Ectodermal cell (in vitro differentiated cells): ENCODE measurements around the gene DEFB127. TPM values are rescaled to one million over a fixed set of nuclear protein-coding genes. Genes with fewer than 3 reads are reported as not detected.
"Not testable (repeated sequence)": the region's sequence is repeated elsewhere in the genome, so short reads cannot be mapped to it uniquely, and the experiment has no call there.

Experiments used
- H3K27ac ChIP-seq: 2 replicates; pipeline ENCODE4 v1.7.0; 2013; ENCODE audit warnings: mild to moderate bottlenecking, low read depth, low read length; ENCODE audit not compliant: insufficient read depth, poor library complexity, severe bottlenecking
- H3K27me3 ChIP-seq: 2 replicates; pipeline ENCODE4 v1.7.0; 2013; ENCODE audit warnings: mild to moderate bottlenecking, low read length; ENCODE audit not compliant: insufficient read depth, control insufficient read depth, poor library complexity, severe bottlenecking
- H3K36me3 ChIP-seq: one replicate; pipeline ENCODE4 v1.7.0; 2013; ENCODE audit warnings: low read length; ENCODE audit not compliant: control insufficient read depth, insufficient read depth
- H3K4me1 ChIP-seq: one replicate; pipeline ENCODE4 v1.7.0; 2013; ENCODE audit warnings: low read length; ENCODE audit not compliant: control insufficient read depth, insufficient read depth
- H3K4me3 ChIP-seq: 2 replicates; pipeline ENCODE4 v1.7.0; 2013; ENCODE audit warnings: low read depth, low read length, control low read depth; ENCODE audit not compliant: insufficient read depth
- H3K9me3 ChIP-seq: 2 replicates; pipeline ENCODE4 v1.7.0; 2013; ENCODE audit warnings: mild to moderate bottlenecking, low read length, moderate library complexity; ENCODE audit not compliant: control insufficient read depth
- WGBS, 2 experiments: methylation state at CpG; one replicate each; pipeline ENCODE4 v1.1.7; 2013; ENCODE audit warnings: missing lambda C conversion rate in 2 of 2; 5-methylcytosine and 5-hydroxymethylcytosine counted together
- polyA plus RNA-seq, 4 experiments: library from polyadenylated mRNA; stranded (reverse); fragments of 50-300 nt; gene quantifications; one replicate each; pipeline ENCODE4 v1.2.3, GENCODE V29; 2013

Gene DEFB127, protein sequence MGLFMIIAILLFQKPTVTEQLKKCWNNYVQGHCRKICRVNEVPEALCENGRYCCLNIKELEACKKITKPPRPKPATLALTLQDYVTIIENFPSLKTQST
- polyA plus RNA-seq (2013, experiment 1 of 4), result not detected
- not detected for polyA plus RNA-seq (2013, experiment 2 of 4)
- not detected for polyA plus RNA-seq (2013, experiment 3 of 4)
- polyA plus RNA-seq (2013, experiment 4 of 4), result not detected

DNA sequence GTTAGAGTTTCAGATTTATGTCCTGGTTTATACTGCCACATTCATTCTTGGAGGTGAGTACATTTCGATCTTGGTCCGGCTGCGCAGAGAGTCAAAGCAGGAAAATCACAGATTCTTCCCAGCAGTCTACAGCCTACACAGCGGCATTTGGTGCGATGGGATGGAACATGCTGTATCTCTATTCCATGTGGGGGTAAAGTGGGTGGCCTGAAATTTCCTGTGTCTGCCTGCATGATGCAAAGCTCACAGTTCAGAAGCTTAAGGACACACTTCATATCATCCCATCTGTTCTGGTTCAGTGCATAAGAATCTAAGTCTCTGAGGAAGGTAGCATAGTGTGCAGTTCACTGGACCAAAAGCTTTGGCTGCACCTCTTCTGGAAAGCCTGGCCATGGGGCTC is at the start of gene DEFB127:
DEFB127 (plus strand) TSS at position 301 of the 400 bp plus-strand sequence; CDS start at position 392, 91 bp downstream.
- 93 to 100% methylated on average over 5 of the region's 5 CpGs for WGBS, 2 experiments
- H3K36me3 ChIP-seq, result no peaks in the 10 kb centered on the region
- H3K4me3 ChIP-seq, result no peak within 1 kb of the TSS
- peaks cover 7% of the 10 kb centered on the region for H3K27me3 ChIP-seq
- no peak within 1 kb of the TSS for H3K27ac ChIP-seq
- H3K9me3 ChIP-seq, result no peaks in the 10 kb centered on the region
- H3K4me1 ChIP-seq, result no peaks in the 10 kb centered on the region

GRCh38 chr20:112396-112795 is 44.9 kb upstream of the DEFB127 start:
- H3K27ac ChIP-seq, result no peak overlapping the region
- H3K4me1 ChIP-seq, result no peaks in the 10 kb centered on the region
- H3K4me3 ChIP-seq, result no peak overlapping the region
- H3K36me3 ChIP-seq, result no peaks in the 10 kb centered on the region
- no peaks in the 10 kb centered on the region for H3K9me3 ChIP-seq
- no peaks in the 10 kb centered on the region for H3K27me3 ChIP-seq

GRCh38 chr20:117518-117917 is 39.7 kb upstream of the DEFB127 start:
- H3K9me3 ChIP-seq, result no peaks in the 10 kb centered on the region
- no peaks in the 10 kb centered on the region for H3K27me3 ChIP-seq
- no peak overlapping the region for H3K27ac ChIP-seq
- no peaks in the 10 kb centered on the region for H3K36me3 ChIP-seq
- no peaks in the 10 kb centered on the region for H3K4me1 ChIP-seq
- no peak overlapping the region for H3K4me3 ChIP-seq

DNA sequence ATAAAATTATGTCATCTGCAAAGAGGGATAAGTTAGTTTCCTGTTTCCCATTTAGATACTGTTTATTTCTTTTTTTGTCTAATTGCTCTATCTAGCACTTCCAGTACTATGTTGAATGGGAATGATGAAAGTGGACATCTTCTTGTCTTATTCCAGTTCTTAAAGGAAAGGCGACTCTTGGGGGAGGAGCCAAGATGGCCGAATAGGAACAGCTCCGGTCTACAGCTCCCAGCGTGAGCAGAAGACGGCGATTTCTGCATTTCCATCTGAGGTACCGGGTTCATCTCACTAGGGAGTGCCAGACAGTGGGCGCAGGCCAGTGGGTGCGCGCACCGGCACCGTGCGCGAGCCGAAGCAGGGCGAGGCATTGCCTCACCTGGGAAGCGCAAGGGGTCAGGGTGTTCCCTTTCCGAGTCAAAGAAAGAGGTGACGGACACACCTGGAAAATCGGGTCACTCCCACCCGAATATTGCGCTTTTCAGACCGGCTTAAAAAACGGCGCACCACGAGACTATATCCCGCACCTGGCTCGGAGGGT is 27.4 kb upstream of the DEFB127 start:
- H3K27me3 ChIP-seq, H3K27ac ChIP-seq, H3K36me3 ChIP-seq, H3K4me1 ChIP-seq, H3K9me3 ChIP-seq, H3K4me3 ChIP-seq: not testable (repeated sequence)
- 89 to 92% methylated on average over 22 to 23 of the region's 28 CpGs for WGBS, 2 experiments

- 90 to 93% methylated on average over 11 of the region's 11 CpGs for WGBS, 2 experiments
- Histone ChIP-seq H3K9me3 (no peaks in the 10 kb centered on the region), H3K27me3 (no peaks in the 10 kb centered on the region), H3K4me1 (no peaks in the 10 kb centered on the region), H3K4me3 (no peak overlapping the region), H3K27ac (no peak overlapping the region), H3K36me3 (no peaks in the 10 kb centered on the region)
Measured at GRCh38 chr20:137668-138490, 19.4 kb upstream of the DEFB127 start.

DNA sequence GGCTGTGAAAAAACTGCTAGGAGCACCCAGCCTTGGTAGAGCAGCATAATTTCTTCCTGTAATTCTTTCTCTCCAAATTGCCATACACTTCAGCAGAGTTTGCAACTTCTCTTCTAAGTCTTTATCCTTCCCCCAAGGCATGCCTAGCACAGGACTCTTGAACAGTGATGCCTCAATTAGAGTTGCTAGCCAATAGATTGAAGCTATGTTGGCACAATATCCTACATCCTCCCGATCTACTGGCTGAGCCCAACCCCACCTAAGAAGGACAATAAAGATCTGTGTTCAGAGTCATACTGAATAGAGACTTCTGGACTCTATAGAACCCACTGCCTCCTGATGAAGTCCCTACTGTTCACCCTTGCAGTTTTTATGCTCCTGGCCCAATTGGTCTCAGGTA is 15.0 kb upstream of the DEFB127 start, which contains the start of gene DEFB126:
DEFB126 (plus strand) TSS at position 301 of the 400 bp plus-strand sequence; CDS start at position 340, 39 bp downstream.
- H3K36me3 ChIP-seq, result no peaks in the 10 kb centered on the region
- no peak within 1 kb of the TSS for H3K4me3 ChIP-seq
- 71 to 75% methylated on average over 1 of the region's 1 CpG for WGBS, 2 experiments
- no peaks in the 10 kb centered on the region for H3K9me3 ChIP-seq
- H3K4me1 ChIP-seq, result peaks cover 9% of the 10 kb centered on the region
- no peak within 1 kb of the TSS for H3K27ac ChIP-seq
- no peaks in the 10 kb centered on the region for H3K27me3 ChIP-seq

DNA sequence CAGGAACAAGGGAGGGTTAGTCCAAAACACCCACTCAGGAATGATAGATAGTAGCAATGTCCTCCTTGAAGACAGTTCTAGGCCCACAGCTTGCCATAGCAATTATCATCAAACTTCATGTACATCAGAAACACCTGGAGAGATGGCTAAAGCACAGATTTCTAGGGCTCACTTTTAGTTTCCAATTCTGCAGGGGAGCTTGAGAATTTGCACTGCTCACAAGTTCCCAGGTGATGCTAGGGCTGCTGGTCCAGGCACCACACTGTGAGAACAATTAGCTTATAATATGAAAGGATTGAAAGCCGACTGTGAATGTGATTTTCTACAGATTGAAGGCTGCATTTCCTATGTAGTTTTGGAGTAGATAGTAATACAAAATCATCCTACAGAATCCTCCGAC is 11.4 kb upstream of the DEFB127 start:
- Histone ChIP-seq H3K27me3 (no peaks in the 10 kb centered on the region), H3K4me3 (no peak overlapping the region), H3K36me3 (no peaks in the 10 kb centered on the region), H3K9me3 (no peaks in the 10 kb centered on the region), H3K27ac (no peak overlapping the region), H3K4me1 (peaks cover 9% of the 10 kb centered on the region)
- 66 to 80% methylated on average over 2 of the region's 2 CpGs for WGBS, 2 experiments

DNA sequence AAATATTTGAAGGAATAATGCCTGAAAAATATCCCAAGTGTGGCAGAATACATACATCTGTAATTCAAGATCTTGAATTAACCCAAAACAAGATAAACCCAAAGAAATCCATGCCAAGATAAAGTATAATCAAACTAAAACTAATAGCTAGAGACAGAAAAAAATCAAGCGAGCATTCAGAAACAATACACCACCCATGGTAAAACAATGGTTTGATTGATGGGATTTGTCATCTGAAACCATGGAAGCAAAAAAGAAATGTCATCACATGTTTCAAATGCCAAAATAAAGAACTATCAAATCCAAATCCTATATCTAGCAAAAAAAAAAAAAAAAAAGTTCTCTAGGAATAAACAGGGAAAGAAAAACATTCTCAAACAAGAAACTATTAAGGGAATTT is 5.1 kb upstream of the DEFB127 start:
- no peaks in the 10 kb centered on the region for H3K4me1 ChIP-seq
- H3K9me3 ChIP-seq, result no peaks in the 10 kb centered on the region
- no peak overlapping the region for H3K4me3 ChIP-seq
- 100% methylated on average over 1 of the region's 1 CpG; no CpG with 5 or more reads in 1 of the 2 experiments for WGBS, 2 experiments
- no peaks in the 10 kb centered on the region for H3K36me3 ChIP-seq
- no peak overlapping the region for H3K27ac ChIP-seq
- no peaks in the 10 kb centered on the region for H3K27me3 ChIP-seq

DNA sequence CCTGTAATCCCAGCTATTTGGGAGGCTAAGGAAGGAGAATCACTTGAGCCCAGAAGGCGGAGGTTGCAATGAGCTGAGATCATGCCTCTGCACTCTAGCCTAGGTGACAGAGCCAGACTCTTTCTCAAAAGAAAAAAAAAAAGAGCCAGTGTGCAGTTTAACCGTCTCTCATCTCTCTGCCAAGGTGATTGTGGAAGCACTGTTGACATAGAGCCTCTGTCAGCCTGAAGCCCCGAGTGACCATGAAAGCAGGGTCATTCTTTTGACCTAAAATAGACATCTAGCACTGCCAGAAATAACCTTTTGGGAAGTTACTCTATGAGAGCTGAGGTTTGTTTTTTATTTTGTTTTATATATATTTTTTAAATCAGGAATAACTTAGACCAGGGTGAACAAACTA is 7.4 kb downstream of the DEFB127 start:
- Histone ChIP-seq H3K4me3 (no peak overlapping the region), H3K27me3 (peaks cover 4% of the 10 kb centered on the region), H3K9me3 (no peaks in the 10 kb centered on the region), H3K36me3 (no peaks in the 10 kb centered on the region), H3K27ac (no peak overlapping the region), H3K4me1 (no peaks in the 10 kb centered on the region)
- 79 to 84% methylated on average over 3 of the region's 3 CpGs for WGBS, 2 experiments

GRCh38 chr20:168876-169275 is 11.6 kb downstream of the DEFB127 start:
- no peaks in the 10 kb centered on the region for H3K4me1 ChIP-seq
- 75 to 83% methylated on average over 2 of the region's 2 CpGs for WGBS, 2 experiments

More at GRCh38 chr20:168876-169275, 11.6 kb downstream of the DEFB127 start:
- Histone ChIP-seq H3K4me3 (no peak overlapping the region), H3K9me3 (no peaks in the 10 kb centered on the region), H3K27me3 (no peaks in the 10 kb centered on the region), H3K27ac (no peak overlapping the region), H3K36me3 (no peaks in the 10 kb centered on the region)
